ENCODE data around the gene SPIRE2.
"Not testable (repeated sequence)": the region's sequence is repeated elsewhere in the genome, so short reads cannot be mapped to it uniquely, and the experiment has no call there.

DNA sequence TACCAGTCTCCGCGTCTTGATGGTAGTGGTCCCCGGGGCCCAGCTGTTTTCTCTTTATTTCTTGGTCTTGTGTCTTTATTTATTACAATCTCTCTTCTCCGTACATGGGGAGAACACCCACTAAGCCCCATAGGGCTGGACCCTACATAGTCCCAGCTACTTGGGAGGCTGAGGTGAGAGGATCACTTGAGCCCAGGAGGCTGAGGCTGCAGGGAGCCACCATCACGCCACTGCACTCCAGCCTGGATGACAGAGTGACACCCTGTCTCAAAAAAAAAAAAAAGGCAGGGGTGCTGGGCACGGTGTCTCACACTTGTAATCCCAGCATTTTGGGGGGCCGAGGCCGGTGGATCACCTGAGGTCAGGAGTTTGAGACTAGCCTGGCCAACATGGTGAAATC, 8.8 kb upstream of the SPIRE2 start:
- TF ChIP-seq, protein P1, sequence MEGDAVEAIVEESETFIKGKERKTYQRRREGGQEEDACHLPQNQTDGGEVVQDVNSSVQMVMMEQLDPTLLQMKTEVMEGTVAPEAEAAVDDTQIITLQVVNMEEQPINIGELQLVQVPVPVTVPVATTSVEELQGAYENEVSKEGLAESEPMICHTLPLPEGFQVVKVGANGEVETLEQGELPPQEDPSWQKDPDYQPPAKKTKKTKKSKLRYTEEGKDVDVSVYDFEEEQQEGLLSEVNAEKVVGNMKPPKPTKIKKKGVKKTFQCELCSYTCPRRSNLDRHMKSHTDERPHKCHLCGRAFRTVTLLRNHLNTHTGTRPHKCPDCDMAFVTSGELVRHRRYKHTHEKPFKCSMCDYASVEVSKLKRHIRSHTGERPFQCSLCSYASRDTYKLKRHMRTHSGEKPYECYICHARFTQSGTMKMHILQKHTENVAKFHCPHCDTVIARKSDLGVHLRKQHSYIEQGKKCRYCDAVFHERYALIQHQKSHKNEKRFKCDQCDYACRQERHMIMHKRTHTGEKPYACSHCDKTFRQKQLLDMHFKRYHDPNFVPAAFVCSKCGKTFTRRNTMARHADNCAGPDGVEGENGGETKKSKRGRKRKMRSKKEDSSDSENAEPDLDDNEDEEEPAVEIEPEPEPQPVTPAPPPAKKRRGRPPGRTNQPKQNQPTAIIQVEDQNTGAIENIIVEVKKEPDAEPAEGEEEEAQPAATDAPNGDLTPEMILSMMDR (IDR thresholded peaks at IDR 0.05; ENCODE audit: borderline replicate concordance, extremely low read depth, low read length, poor library complexity, severe bottlenecking), result not testable (repeated sequence)
- TF ChIP-seq EZH2 (IDR thresholded peaks at IDR 0.05; ENCODE audit: borderline replicate concordance, low read depth, low read length, severe bottlenecking), result not testable (repeated sequence)
